Panc1 (cell line): ENCODE results near the gene KRT36. TPM values are rescaled to one million over a fixed set of nuclear protein-coding genes. Genes with fewer than 3 reads are reported as not detected.

Experiments
- ATAC-seq: fragments of 200-7000 bp; cut with Tn5 transposase; 2 replicates; pipeline ENCODE4 v1.9.1; 2020; ENCODE audit warnings: mild to moderate bottlenecking, moderate library complexity
- BruUV-seq: library from RNA; stranded (reverse); fragments of 400-500 nt; replicated peaks from 2 replicates; lab custom pipeline; 2021; lab: Mats Ljungman, UMichigan
- CTCF ChIA-PET: fragments of 300-600 bp; sonication (Branson Sonifier 250); formaldehyde crosslinking; loops from one replicate; lab custom pipeline; 2022; ENCODE audit warnings: antibody characterized with exemption; lab: Charles Lee
- POLR2A ChIA-PET: fragments of 300-600 bp; sonication (Branson Sonifier 250); formaldehyde crosslinking; loops from one replicate; lab custom pipeline; 2022; ENCODE audit warnings: antibody characterized with exemption; lab: Charles Lee
- DNase-seq: peaks from one replicate; pipeline ENCODE4 v3.0.0-alpha.2; 2010; ENCODE audit warnings: low read depth, low spot score
- H3K27ac ChIP-seq: 2 replicates; pipeline ENCODE4 v1.5.1; 2011; ENCODE audit warnings: mild to moderate bottlenecking, low read length, inconsistent platforms
- H3K27me3 ChIP-seq: fragments of 200-500 bp; sonication (Bioruptor generic); 2 replicates; pipeline ENCODE4 v1.6.0; 2014; ENCODE audit warnings: low read length, inconsistent platforms; ENCODE audit not compliant: control insufficient read depth, insufficient read depth
- H3K36me3 ChIP-seq: fragments of 200-500 bp; sonication (Bioruptor generic); 2 replicates; pipeline ENCODE4 v1.5.1; 2014; ENCODE audit warnings: inconsistent platforms, mild to moderate bottlenecking, low read length, moderate library complexity; ENCODE audit not compliant: control insufficient read depth, insufficient read depth
- H3K4me1 ChIP-seq: 2 replicates; pipeline ENCODE4 v1.5.1; 2011; ENCODE audit warnings: inconsistent platforms, mild to moderate bottlenecking, low read length, moderate library complexity; ENCODE audit not compliant: control insufficient read depth, insufficient read depth
- H3K4me3 ChIP-seq, 2 experiments: 2 replicates each; pipeline ENCODE4 v1.5.1; 2011 to 2012; ENCODE audit warnings: low read depth in 2 of 2, low read length in 2 of 2, mild to moderate bottlenecking in 2 of 2, inconsistent platforms in 1 of 2, moderate library complexity in 1 of 2
- H3K9me3 ChIP-seq: fragments of 200-500 bp; sonication (Bioruptor generic); 2 replicates; pipeline ENCODE4 v1.5.1; 2014; ENCODE audit warnings: low read depth, mild to moderate bottlenecking, inconsistent platforms, low read length, moderate library complexity; ENCODE audit not compliant: control insufficient read depth, insufficient read depth
- CTCF ChIP-seq: fragments of 450-650 bp; IDR thresholded peaks from 2 replicates; pipeline ENCODE4 v1.5.1; 2017; ENCODE audit warnings: mild to moderate bottlenecking
- POLR2AphosphoS5 ChIP-seq: IDR thresholded peaks from 2 replicates; pipeline ENCODE4 v1.6.1; 2012; ENCODE audit warnings: mild to moderate bottlenecking, low read depth, low read length, moderate library complexity
- REST ChIP-seq, 2 experiments: IDR thresholded peaks; 2 replicates each; pipeline ENCODE4 v1.6.1; 2011 to 2012; ENCODE audit warnings: low read depth in 2 of 2, control low read depth in 1 of 2, low read length in 1 of 2, mild to moderate bottlenecking in 1 of 2, moderate library complexity in 1 of 2; ENCODE audit not compliant: insufficient read depth in 1 of 2
- SIN3A ChIP-seq: IDR thresholded peaks from 2 replicates; pipeline ENCODE4 v1.6.1; 2012; ENCODE audit warnings: low read depth, mild to moderate bottlenecking, low read length, moderate library complexity, borderline replicate concordance; ENCODE audit not compliant: insufficient read depth
- TCF7L2 ChIP-seq: IDR thresholded peaks from 2 replicates; pipeline ENCODE4 v1.6.1; 2011; ENCODE audit warnings: mild to moderate bottlenecking, low read depth, low read length, inconsistent platforms
- in situ Hi-C: cut with HindIII; loops from 2 replicates; pipeline ENCODE4 v1.10.0; 2016; ENCODE audit warnings: low sequenced_read_pairs, low pct_unique_long_range_greater_than_20kb
- intact Hi-C: fragments of 100-400 bp; cut with micrococcal nuclease; formaldehyde crosslinking; loops from one replicate; pipeline ENCODE4 v1.10.0; 2022; ENCODE audit not compliant: unreplicated experiment
- total RNA-seq: library from RNA; stranded (reverse); gene quantifications from one replicate; pipeline ENCODE4 v1.2.1, GENCODE V29; 2021; ENCODE audit not compliant: unreplicated experiment

Gene KRT36
- total RNA-seq, 1 experiment from 2014 or later = not detected

GRCh38 chr17:41492351-41492750, 2.6 kb upstream of the KRT36 start:
- DNase-seq (no peak), ATAC-seq (no peak)
- peaks cover 29% of the 10 kb centered on the region for H3K4me1 ChIP-seq
- in situ Hi-C loops = no loop called here
- TF ChIP-seq REST (IDR thresholded peaks at IDR 0.05; ENCODE audit: insufficient read depth in 1 of 2, low read depth in 2 of 2, low read length in 1 of 2) = no peak
- no peak for TF ChIP-seq TCF7L2
- TF ChIP-seq SIN3A = no peak
- no peak for TF ChIP-seq CTCF
- no peak for TF ChIP-seq POLR2AphosphoS5
- H3K27ac ChIP-seq = peak overlapping the region; percentile 50; the same call in 1 of the 2 replicates
- POLR2A ChIA-PET = no interaction called here
- no TSS peak for BruUV-seq
- H3K36me3 ChIP-seq = no peaks in the 10 kb centered on the region
- no peaks in the 10 kb centered on the region for H3K27me3 ChIP-seq
- no peak overlapping the region for H3K4me3 ChIP-seq
- CTCF ChIA-PET = interaction anchor here (0.5 kb wide), 1 partner anchor 34 kb away, joined by 4 read pairs; no protein-coding TSS in a partner anchor
- intact Hi-C loops = no loop called here
- no peaks in the 10 kb centered on the region for H3K9me3 ChIP-seq

- Histone ChIP-seq H3K27me3 (no peaks in the 10 kb centered on the region), H3K27ac (peak overlapping the region; percentile 50; the same call in 1 of the 2 replicates), H3K9me3 (no peaks in the 10 kb centered on the region), H3K4me1 (peaks cover 21% of the 10 kb centered on the region), H3K4me3 (no peak overlapping the region), H3K36me3 (no peaks in the 10 kb centered on the region)
- TF ChIP-seq TCF7L2 (no peak), SIN3A (no peak), CTCF (no peak), POLR2AphosphoS5 (no peak), REST (IDR thresholded peaks at IDR 0.05; ENCODE audit: insufficient read depth in 1 of 2, low read depth in 2 of 2, low read length in 1 of 2) (no peak)
- CTCF ChIA-PET = no interaction called here
- no TSS peak for BruUV-seq
- intact Hi-C loops = no loop called here
- ATAC-seq (no peak), DNase-seq (no peak)
- in situ Hi-C loops = no loop called here
- POLR2A ChIA-PET = no interaction called here
Measured at GRCh38 chr17:41491476-41491875, 1.8 kb upstream of the KRT36 start.
